ENCODE measurements around the gene ABCA2.

Gene ABCA2

DNA sequence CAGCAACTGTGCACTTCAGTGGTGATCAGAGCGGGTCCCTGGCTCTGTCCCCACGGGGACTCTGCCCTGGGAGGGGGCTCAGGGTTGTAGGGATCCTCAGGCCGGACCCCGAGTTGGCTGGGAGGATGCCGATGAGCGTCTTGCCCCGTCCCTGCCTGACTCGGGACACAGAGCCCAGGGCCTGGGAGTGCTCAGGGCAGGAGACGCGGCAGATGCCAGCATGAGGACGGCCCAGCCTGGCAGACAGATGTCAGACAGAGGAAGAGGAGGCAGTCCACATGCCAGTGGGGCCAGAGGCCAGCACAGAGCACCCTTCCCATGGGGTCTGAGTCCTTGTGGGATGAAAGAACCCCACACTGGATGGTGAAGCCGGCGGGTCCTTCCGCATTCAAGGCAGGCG is 64.7 kb downstream of the ABCA2 start:
- no peak for DNase-seq

DNA sequence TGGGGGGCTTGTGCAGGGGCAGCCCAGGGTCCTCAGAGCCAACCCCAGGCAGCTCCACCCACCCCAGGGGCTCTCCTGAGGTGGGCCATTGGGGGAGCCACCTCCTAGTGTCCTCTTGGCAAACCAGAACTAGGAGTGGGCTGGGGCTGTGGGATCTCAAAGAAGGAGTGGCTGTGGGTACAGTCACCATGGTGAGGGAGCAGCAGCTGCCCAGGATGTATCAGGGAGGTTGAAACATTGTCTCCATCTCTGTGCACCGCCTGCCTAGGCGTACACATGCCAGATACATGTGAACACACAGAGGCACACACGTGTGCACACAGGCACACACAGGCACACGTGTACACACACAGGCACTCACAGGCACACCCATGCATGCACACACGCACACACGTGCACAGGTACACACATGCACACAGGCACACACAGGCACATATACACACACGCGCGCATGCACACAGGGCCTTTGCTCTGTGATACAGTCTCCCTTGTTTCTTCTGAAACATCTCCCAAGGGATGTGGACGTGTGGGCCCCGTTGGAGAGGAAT is 65.3 kb downstream of the ABCA2 start:
- no peak for DNase-seq

DNA sequence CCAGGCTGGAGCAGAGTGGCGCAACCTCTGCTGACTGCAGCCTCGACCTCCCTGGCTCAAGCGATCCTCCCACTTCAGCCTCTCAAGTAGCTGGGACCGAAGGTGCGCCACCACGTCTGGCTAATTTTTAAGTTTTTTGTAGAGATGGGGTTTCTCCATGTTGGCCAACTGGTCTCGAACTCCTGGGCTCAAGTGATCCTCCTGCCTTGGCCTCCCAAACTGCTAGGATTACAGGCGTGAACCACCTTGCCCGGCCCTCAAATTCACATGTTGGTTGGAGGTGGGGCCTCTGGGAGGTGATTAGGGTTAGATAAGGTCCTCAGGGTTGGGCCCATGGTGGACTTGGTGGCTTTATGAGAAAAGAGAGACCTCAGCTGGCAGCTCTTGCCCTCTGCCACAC is 65.9 kb downstream of the ABCA2 start:
- DNase-seq, result no peak

DNA sequence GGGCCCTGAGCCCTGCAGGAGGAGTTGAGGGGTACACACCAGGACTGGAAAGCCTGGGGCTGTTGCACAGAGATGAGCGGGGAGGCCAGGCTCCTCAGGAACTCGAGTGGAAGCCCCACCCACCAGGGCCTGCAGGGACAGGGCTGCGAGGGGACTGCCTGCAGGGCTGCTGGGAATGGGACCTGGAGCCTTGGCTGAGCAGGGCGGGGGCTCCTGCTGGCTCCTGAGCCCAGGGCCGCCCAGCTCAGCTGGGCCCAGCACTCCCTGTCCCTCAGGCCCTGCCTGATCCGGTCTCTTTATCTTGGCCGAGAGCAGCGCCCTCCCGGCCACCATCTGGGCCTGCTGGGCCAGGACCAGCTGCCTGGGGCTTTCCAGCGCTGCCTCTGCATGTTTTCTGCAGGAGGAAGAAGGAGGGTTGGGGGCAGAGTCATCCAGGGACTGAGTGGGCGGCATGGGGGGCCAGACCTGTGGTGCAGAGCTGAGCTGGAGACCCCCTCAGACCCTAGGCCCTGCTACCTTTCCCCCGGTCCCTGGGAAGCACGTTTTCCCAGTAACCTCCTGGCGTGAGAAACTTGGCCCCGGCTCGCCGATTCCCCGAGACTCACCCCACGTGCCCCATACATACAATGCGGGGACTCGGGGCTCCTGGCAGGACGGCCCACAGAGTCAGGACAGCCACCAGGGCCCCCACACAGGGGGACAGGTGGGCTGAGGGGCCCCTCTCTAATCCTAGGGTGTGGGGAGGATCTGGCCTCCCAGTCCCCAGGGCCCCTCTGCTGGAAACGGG is 66.6 kb downstream of the ABCA2 start:
- DNase-seq, result no peak

DNA sequence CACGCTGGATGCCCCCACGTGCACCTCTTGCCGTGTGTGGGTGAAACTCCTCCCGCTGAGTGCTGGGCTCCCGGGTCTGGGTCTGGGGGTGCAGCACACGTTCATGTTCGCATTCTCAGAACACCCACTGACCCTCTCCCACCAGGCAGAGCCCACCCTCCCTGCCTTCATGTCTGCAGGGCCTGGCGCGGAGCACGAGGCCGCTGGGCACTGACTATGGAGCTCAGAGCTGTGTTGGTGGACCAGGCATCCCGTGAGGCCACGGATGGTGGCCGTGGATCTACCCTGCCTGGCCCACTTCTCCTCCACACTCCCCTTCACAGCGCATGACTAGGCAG is 67.1 kb downstream of the ABCA2 start:
- DNase-seq, result no peak

DNA sequence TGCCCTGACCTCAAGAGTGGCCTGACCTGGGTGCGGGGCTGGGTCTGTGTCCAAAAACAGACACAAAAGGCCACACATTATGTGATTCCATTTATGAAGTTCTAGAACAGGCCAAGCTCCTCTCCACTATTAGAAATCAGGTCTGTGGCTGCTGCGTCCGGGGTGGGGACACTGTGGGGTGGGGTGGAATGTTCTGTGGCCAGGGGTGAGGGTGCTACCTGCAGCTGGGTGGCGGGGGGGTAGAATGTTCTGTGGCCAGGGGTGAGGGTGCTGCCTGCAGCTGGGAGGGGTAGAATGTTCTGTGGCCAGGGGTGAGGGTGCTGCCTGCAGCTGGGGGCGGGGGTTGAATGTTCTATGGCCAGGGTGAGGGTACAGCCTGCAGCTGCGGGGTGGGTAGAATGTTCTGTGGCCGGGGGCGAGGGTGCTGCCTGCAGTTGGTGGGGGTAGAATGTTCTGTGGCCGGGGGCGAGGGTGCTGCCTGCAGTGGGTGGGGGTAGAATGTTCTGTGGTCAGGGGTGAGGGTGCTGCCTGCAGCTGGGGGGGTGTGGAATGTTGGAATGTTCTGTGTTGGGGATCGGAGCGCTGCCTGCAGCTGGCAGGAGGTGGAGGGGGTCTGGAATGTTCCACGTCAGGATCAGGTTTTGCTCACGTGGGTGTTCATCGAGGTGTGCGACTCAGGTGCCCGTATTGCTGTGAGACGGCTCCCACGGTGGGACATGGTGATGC is 67.7 kb downstream of the ABCA2 start:
- DNase-seq, result peak in 2 of 5 experiments; percentile 57 to 62

DNA sequence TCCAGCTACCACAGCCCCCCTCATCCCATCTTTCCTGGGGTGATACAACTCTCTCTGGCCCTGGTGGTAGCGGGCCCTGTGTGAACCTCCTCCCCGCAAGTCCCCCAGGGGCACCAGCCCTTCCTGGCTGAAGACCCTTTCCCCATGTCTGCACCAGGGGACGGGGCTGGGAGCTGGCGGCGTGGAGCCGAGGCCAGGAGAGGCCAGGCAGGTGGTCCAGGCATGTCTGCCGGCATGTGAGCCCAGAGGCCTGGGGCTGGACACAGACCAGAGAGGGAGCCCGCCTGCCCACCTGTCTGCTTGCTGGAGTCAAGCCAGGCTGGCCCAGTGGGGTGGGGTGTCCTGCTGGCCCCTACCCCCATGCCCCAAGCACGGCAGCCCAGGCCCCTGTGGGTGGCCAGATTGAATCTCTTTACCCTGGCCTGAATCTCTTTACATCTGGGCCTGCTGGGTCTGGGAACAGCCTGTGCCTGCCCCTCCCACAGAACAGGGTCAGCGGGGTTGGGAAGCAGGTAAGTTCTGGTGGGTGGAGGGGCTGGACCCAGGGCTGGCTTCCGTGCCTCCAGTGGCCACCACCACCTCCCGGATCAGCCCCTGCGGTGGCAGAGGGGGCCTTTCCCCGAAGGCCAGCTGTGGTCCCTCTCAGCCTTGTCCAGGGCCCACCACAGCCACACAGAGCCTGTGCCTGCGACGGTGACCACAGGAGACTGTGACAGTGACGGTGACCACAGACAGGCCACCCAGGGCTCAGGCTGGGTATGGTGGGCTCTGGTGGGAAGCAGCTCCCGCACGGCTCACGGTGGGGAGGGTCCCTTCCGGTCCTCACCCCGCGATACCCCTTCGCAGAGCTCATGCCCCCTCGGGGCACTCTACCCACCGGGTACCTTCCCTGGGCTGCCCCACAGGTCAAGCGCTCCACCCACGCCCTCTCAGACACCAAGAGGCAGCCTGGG is 68.9 kb downstream of the ABCA2 start:
- no peak for DNase-seq

DNA sequence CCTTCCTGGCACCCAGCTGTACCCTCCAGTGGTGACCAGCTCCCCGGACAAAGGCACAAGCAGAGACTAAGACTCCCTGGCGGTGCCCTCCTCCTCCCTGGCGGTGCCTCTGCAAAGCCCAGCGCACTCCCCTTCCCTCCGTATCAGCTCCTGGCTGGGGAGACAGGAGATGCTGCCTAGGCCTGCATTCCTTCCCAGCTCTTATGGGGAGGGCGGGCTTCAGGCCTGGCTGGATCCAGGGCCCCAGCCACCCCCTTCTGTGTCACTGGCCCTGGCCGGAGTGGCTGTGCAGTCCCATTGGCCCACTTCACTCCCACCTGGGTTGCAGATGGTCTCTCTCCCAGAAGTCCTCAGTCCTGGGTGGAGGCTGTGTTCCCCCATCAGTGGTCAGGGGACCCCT is 69.6 kb downstream of the ABCA2 start:
- no peak for DNase-seq

DNA sequence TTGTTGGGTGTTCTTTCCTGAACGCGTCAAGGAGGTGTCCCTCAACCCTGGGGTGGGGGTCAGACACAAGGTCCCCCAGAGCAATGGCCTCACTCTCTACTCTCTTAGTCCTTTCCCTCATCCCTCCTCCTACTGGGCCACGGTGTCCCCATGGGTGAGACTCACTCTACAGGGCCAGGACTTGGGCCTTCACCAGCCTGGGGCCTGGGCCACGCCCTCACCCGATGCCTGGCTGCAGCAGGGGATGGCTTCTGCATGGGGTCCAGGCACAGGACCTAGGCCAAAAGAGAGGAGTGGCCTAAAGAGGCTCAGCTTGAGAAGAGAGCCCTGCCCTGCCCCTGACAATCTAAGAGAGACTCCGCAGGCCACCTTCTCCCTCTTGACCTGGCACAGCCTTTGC is 70.1 kb downstream of the ABCA2 start:
- DNase-seq, result no peak

DNA sequence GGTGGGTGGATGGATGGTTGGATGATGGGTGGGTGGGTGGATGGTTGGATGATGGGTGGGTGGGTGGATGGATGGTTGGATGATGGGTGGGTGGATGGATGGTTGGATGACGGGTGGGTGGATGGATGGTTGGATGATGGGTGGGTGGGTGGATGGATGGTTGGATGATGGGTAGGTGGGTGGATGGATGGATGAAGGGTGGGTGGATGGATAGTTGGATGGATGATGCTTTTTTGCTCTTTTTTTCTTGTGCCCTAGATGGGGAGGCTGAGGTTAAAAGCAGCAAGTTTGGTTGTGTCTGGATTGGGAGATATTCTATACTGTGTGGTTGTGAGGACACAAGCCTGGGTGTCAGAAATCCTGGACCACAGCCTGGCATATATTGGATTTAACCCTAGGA is 70.6 kb downstream of the ABCA2 start:
- no peak for DNase-seq

All from T-helper 2 cell (primary cell).